HepG2 (cell line): ENCODE results near the gene HYPK. TPM values are rescaled to one million over a fixed set of nuclear protein-coding genes. Genes with fewer than 3 reads are reported as not detected.

Source experiments
- CREM ChIP-seq, 2 experiments: sonication (generic) in 1 of 2; formaldehyde crosslinking in 1 of 2; IDR thresholded peaks; 2 replicates each; pipeline versions ENCODE4 v1.4.0 to v1.6.1; 2016 to 2020; ENCODE audit warnings: antibody characterized with exemption in 1 of 2, mild to moderate bottlenecking in 1 of 2, missing genetic modification reagents in 1 of 2
- ESRRA ChIP-seq: sonication (generic); formaldehyde crosslinking; IDR thresholded peaks from 2 replicates; pipeline ENCODE4 v1.5.1; 2020; ENCODE audit warnings: mild to moderate bottlenecking, low read depth, missing genetic modification reagents
- FOXJ3 ChIP-seq: sonication (generic); formaldehyde crosslinking; IDR thresholded peaks from 2 replicates; pipeline ENCODE4 v1.4.0; 2020; ENCODE audit warnings: missing genetic modification reagents, mild to moderate bottlenecking, borderline replicate concordance
- GABPA ChIP-seq, 2 experiments: IDR thresholded peaks; 2 replicates each; pipeline ENCODE4 v1.6.1; 2011 to 2016; ENCODE audit warnings: low read depth in 2 of 2, low read length in 1 of 2, missing biosample characterization in 1 of 2, missing genetic modification characterization in 1 of 2
- GRHL1 ChIP-seq: sonication (generic); formaldehyde crosslinking; conservative IDR thresholded peaks from 2 replicates; pipeline ENCODE4 v1.8.0; 2022; ENCODE audit warnings: missing genetic modification reagents
- HMGXB3 ChIP-seq: sonication (generic); formaldehyde crosslinking; IDR thresholded peaks from 2 replicates; pipeline ENCODE4 v1.4.0; 2020; ENCODE audit warnings: missing genetic modification reagents, borderline replicate concordance
- HOXA7 ChIP-seq: sonication (generic); formaldehyde crosslinking; IDR thresholded peaks from 2 replicates; pipeline ENCODE4 v1.8.1; 2022; ENCODE audit warnings: mild to moderate bottlenecking, missing genetic modification reagents, moderate library complexity
- IKZF5 ChIP-seq: IDR thresholded peaks from 2 replicates; pipeline ENCODE4 v1.6.1; 2018; ENCODE audit warnings: missing genetic modification reagents, mild to moderate bottlenecking, missing compliant biosample characterization
- IRX3 ChIP-seq: sonication (generic); formaldehyde crosslinking; IDR thresholded peaks from 2 replicates; pipeline ENCODE4 v1.8.1; 2023; ENCODE audit warnings: mild to moderate bottlenecking, low read depth, missing genetic modification reagents, borderline replicate concordance
- NFKBIZ ChIP-seq: IDR thresholded peaks from 2 replicates; pipeline ENCODE4 v1.6.1; 2018; ENCODE audit warnings: missing genetic modification reagents, missing compliant biosample characterization
- PREB ChIP-seq: sonication (generic); formaldehyde crosslinking; IDR thresholded peaks from 2 replicates; pipeline ENCODE4 v1.4.0; 2020; ENCODE audit warnings: missing genetic modification reagents
- RFXANK ChIP-seq: IDR thresholded peaks from 2 replicates; pipeline ENCODE4 v1.6.1; 2016
- SMAD1 ChIP-seq: sonication (generic); formaldehyde crosslinking; IDR thresholded peaks from 2 replicates; pipeline ENCODE4 v1.4.0; 2020; ENCODE audit warnings: missing genetic modification reagents, low read depth, mild to moderate bottlenecking, borderline replicate concordance
- TFDP2 ChIP-seq: sonication (generic); formaldehyde crosslinking; IDR thresholded peaks from 2 replicates; pipeline ENCODE4 v1.4.0; 2020; ENCODE audit warnings: missing genetic modification reagents
- U2AF1 ChIP-seq: fragments of 200-400 bp; formaldehyde crosslinking; optimal IDR thresholded peaks from 2 replicates; pipeline ENCODE3; 2017; ENCODE audit warnings: mild to moderate bottlenecking, low read depth, low read length
- ZNF24 ChIP-seq: fragments of 450-650 bp; IDR thresholded peaks from 2 replicates; pipeline ENCODE4 v1.6.1; 2017; ENCODE audit warnings: antibody characterized with exemption, mild to moderate bottlenecking
- ZNF549 ChIP-seq: sonication (generic); formaldehyde crosslinking; IDR thresholded peaks from 2 replicates; pipeline ENCODE4 v1.5.0; 2020; ENCODE audit warnings: missing genetic modification reagents
- ZNF691 ChIP-seq: sonication (generic); formaldehyde crosslinking; IDR thresholded peaks from 2 replicates; pipeline ENCODE4 v1.4.0; 2020; ENCODE audit warnings: missing genetic modification reagents, low read depth, mild to moderate bottlenecking, borderline replicate concordance
- polyA plus RNA-seq, 8 experiments: library from polyadenylated mRNA; depleted of rRNA in 3 of 8; stranded (reverse) in 7 of 8; unstranded in 1 of 8; fragments of >200 nt; fragmentation: Illumina TruSeq in 4 of 8; extraction: Trizol in 4 of 8; gene quantifications; 2 replicates each; pipeline versions ENCODE4 v1.2.1 to v1.2.3, GENCODE V29; 2011 to 2016; ENCODE audit warnings: low read depth in 4 of 8, missing spikeins in 1 of 8, mixed read lengths in 1 of 8; ENCODE audit not compliant: insufficient read depth in 1 of 8
- total RNA-seq, 5 experiments: library from RNA; depleted of rRNA; stranded (reverse); fragments of >200 nt; fragmentation: Illumina TruSeq; extraction: Trizol; gene quantifications; 2 replicates each; pipeline ENCODE4 v1.2.3, GENCODE V29; 2016; ENCODE audit warnings: low read depth in 1 of 5

Gene HYPK
- total and polyA plus RNA-seq, 2 of the 13 experiments (the other 11 are each of a cell fraction or from before 2014, with no cell fraction given), result 13.5 to 16.5 TPM

- TF ChIP-seq HMGXB3 (CRISPR knock-in tag) (no peak), HOXA7 (CRISPR knock-in tag) (no peak), GRHL1 (CRISPR knock-in tag) (no peak), CREM (IDR thresholded peaks at IDR 0.05) (no peak), CREM (CRISPR knock-in tag; IDR thresholded peaks at IDR 0.05) (no peak), IRX3 (CRISPR knock-in tag) (peak; percentile 46; the same call in 1 of the 2 replicates), RFXANK (no peak), NFKBIZ (CRISPR knock-in tag) (no peak), U2AF1 (peak; percentile 39), SMAD1 (no peak), ZNF691 (CRISPR knock-in tag) (peak; percentile 49; the same call in 1 of the 2 replicates), GABPA (IDR thresholded peaks at IDR 0.05; ENCODE audit: low read depth, low read length) (no peak), GABPA (CRISPR knock-in tag; IDR thresholded peaks at IDR 0.05; ENCODE audit: low read depth) (peak; percentile 40; the same call in 1 of the 2 replicates), ZNF549 (CRISPR knock-in tag) (no peak), IKZF5 (no peak), PREB (CRISPR knock-in tag) (no peak), ZNF24 (no peak), FOXJ3 (CRISPR knock-in tag) (peak; percentile 44; the same call in 1 of the 2 replicates), ESRRA (CRISPR knock-in tag) (peak; percentile 41; the same call in 1 of the 2 replicates), TFDP2 (CRISPR knock-in tag) (peak; percentile 84)
Observed at GRCh38 chr15:43777267-43777914, 23.0 kb upstream of the HYPK start (continued).
